ENCODE measurements around the gene INTS6.

Gene INTS6, protein sequence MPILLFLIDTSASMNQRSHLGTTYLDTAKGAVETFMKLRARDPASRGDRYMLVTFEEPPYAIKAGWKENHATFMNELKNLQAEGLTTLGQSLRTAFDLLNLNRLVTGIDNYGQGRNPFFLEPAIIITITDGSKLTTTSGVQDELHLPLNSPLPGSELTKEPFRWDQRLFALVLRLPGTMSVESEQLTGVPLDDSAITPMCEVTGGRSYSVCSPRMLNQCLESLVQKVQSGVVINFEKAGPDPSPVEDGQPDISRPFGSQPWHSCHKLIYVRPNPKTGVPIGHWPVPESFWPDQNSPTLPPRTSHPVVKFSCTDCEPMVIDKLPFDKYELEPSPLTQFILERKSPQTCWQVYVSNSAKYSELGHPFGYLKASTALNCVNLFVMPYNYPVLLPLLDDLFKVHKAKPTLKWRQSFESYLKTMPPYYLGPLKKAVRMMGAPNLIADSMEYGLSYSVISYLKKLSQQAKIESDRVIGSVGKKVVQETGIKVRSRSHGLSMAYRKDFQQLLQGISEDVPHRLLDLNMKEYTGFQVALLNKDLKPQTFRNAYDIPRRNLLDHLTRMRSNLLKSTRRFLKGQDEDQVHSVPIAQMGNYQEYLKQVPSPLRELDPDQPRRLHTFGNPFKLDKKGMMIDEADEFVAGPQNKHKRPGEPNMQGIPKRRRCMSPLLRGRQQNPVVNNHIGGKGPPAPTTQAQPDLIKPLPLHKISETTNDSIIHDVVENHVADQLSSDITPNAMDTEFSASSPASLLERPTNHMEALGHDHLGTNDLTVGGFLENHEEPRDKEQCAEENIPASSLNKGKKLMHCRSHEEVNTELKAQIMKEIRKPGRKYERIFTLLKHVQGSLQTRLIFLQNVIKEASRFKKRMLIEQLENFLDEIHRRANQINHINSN

DNA sequence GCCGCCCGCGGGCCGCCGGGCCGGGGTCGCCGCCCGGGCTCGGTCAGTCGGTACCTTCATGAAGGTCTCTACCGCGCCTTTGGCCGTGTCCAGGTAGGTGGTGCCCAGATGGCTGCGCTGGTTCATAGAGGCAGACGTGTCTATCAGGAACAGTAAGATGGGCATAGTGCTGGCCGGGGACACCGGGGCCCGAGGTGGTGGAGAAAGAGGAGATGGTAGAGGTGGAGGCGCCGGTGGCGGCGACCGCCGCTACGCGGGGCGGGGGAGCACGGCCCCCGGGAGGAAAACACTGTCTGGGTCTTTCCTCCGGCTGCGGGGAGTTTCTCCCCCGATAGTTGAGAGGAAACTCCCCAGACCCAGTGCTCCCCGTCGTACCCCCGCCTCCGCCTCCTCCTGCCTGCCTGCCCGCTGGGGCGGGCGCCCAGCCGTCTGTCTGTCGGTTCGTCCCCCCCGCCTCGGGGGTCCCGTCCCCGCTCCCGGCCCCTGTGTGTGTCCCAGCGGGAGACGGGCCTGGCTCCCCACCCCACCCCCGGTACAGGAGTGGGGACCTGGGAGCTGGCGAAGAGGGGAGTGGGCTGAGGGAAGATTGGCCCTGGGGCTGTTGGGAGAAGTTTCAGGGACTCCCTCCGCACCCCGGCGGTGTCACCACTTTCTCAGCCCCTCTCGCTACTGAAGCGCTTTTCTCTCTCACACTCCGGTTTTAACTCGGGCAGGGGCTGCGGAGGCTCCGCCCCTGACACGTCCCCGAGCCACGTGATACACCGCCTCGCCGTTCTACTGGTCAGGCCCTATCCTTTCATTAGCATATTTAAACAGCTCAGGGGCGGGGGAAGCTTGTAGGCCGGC lies at the start of gene INTS6:
INTS6 (minus strand) TSS at position 676 of the 846 bp plus-strand sequence; CDS start at position 165, 511 bp downstream.
- DNase-seq, result peak; percentile 97 to 99

DNA sequence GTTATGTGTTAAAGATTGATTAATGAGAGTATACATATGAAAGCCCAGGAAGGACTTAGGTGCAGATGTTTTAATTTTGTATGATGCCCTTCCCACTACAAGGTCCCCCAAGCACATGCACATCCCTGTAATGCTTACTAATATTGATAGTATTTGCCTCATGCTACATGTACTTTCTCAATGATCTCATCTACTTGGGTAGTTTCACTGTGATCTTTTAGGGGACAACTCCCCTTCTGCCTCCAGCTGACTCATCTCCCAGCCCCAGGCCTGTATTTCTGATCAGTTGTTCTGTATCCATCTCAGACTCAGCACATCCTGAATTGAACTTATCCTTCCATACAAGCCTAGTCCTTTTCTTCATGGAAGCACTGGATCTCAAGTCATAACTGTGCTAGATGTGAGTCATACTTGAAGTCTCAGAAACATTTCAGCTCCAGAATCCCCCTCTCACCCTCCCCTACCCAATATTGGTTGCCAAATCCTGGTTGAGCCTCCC lies 49.4 kb upstream of the INTS6 start:
- no peak for DNase-seq

DNA sequence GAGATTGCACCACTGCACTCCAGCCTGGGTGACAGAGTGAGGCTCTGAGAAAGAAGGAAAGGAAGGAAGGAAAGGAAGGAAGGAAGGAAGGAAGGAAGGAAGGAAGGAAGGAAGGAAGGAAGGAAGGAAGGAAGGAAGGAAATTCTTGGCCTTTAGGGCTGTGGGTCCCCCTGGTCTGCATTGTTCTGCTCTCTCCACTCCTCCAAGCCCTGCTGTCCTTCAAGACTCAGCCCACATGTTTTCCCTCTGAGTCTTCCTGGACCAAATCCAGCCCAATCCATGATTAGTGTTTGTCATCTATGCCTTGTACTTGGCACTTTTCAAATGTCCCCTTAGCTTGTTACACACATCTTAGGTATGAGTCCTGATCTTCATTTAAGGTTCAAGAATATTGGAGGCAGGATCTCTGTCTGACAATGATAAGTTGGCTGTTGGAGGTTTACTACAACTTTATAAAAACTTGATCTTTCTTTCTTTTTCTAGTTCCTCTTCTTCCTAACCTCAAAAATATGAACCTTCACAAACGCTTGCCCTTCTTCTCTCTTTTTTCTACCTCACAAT lies 48.8 kb upstream of the INTS6 start:
- no peak for DNase-seq

DNA sequence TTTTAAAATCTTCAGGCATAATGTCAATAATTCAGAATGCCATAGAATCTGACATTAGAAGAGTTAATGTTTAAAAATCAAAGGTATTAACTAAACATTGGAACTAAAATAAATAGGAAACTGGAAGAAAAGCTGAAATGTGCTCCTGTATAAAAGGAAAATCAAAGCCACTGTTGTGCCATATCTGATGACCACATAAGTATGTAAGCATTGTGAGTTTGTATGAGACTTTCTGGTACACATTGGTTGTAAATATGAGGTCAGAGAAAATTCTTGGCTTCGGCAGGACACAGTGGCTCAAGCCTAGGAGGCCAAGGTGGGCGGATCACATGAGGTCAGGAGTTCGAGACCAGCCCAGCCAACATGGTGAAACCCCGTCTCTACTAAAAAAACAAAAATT lies 48.3 kb upstream of the INTS6 start:
- no peak for DNase-seq

DNA sequence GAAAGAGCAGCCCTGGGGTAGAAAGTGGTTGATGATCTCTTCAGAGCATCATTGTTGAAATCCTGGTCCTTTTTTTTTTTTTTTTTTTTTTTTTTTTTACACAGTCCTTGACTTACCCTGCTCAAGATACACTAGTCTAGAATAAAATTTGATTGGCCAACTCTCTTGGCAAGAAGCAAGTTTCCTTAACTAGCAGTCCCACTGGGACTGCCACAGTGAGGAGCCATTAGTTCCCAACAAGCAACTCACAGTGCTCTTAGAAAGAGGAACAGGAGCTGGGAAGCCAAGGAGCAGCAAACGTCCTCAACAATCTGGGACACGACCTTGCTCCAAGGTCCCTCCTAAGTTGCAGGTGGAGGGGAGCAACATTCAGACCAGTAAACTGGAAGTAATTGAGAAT lies 47.9 kb upstream of the INTS6 start:
- no peak for DNase-seq

DNA sequence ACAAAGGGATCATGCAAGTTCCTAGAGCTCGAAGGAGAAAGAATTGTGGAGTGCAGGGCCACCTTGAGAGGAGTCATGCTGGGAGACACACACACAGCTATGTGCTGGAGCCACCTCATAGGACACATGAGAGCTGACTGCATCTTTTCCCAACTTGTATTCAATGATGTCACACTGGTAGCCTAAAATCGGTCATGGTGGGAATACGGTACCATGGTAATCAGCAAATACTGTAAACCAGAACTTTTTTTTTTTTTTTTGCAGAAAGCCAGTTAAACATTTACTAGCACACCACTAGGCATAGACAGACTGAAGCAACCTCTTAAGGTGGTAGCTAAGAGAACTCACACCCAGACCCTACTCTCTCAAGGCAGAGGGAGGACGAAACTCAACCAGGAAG lies 47.0 kb upstream of the INTS6 start:
- DNase-seq, result no peak

DNA sequence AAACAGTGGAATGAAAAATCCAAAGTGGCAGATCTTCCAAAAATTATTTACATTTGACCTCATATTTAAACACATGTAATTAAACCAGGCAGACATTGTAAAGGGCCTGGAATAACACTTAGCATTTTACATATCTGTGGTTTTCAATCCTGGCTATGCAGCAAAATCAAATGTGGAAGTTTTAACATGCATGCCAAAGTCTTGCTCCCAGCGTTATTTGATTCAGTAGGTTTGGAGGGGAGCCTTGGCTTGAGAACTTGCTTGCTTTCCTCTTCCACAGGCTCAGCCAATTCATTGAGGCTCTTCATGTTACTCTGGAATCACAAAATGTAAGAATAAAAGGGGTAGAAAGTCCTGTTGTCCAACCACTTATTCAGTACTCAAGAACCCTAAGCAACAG lies 42.5 kb upstream of the INTS6 start:
- DNase-seq, result no peak

DNA sequence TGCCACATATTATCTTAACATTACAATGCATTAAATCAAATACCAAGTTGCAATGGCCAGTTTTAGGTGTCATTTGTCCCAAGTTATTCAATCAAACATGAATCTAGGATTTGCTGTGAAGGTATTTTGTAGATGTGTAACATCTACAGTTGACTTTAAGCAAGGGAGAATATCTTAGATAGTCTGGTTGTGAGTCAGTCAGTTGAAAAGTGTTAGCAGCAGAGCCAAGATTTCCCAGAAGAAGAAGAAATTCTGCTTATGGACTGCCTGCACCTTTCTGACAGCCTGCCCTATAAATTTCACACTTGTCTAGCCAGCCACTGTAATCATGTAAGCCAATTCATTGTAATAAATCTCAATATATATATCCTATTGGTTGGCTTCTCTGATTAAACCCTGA lies 41.3 kb upstream of the INTS6 start:
- no peak for DNase-seq

DNA sequence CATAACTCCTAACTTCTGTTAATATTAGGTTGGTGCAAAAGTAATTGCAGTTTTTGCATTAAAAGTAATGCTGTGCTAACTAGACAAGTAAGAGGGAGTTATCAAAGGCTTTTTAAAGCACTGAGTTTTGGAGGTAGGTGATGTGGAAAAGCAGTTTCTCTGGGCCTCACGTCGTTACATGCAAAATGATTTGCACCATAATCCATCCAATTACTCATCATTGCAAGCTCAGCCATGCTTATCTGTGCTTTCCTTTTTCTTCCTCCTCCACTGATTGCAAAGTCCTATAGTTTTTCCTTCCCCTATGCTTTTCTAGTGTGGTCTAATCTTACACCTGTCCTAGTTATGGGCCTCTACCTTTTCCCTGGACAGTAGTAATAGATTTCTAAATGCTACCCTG lies 35.4 kb upstream of the INTS6 start:
- DNase-seq, result no peak

DNA sequence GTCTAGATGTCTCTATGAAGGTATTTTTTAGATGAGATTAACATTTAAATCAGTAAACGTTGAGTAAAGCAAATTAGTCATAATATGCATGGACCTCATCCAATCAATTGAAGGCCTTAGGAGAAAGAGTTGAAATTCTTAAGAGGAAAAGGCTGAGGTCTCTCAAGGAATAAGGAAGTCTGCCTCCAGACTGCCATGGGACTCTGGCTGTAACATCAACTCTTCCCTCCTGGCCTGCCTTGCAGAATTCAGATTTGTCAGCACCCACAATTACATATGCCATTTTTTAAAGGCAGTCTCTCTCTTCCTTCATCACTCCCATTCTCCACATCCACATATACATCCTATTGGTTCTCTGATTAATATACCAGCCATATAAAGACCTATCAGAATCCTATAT lies 28.8 kb upstream of the INTS6 start:
- DNase-seq, result no peak

DNA sequence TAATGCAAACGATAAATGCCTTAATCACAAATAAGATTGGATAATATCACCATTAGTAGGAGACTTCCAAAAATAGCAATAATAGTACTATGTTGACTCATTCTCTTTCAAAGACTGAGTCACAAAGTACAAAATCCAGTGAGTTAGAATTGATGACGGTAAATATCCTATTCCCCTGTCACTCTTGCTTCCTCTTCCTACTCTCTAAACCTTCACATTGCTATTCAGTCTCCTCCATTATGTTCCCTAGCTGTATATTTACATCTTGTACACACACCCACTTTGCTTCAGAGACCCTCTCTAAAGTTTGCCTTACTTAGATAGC lies 26.3 kb upstream of the INTS6 start:
- no peak for DNase-seq

DNA sequence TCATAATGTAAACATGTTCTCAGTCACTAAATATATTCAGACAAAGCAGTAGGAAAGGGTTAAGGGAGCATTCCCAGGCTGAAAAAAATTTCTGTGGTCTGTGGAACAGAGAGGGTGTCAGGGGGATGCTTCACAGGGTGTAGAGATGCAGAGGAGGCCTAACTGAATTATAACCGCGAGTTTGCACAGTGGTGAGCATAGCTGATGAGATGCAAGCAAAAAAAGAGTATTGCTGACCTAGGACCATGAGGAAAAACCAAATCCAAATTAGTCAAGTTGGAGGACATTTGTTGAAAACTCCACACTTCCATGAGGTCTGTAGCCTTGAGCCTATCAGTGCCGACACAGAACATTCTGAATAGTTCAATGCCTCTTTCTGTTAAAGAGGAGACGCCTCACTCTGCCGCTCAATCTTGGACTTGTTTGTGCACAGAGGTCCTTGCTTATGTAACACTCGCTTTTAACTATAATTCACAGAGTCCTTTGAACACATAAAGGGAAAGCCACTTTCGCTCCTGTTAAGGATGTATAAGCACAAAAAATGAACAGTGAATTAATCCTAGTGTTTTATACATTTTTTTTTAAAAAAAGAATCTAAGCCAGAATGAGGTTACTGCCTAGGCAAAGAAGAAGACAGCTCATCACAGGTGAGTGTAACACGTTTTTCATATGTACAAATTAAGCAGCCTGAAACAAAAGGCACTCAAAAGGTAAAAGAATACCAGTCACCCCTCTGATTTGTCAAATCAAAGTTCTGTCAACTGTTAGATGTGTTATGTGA lies 25.8 kb upstream of the INTS6 start:
- DNase-seq, result no peak

DNA sequence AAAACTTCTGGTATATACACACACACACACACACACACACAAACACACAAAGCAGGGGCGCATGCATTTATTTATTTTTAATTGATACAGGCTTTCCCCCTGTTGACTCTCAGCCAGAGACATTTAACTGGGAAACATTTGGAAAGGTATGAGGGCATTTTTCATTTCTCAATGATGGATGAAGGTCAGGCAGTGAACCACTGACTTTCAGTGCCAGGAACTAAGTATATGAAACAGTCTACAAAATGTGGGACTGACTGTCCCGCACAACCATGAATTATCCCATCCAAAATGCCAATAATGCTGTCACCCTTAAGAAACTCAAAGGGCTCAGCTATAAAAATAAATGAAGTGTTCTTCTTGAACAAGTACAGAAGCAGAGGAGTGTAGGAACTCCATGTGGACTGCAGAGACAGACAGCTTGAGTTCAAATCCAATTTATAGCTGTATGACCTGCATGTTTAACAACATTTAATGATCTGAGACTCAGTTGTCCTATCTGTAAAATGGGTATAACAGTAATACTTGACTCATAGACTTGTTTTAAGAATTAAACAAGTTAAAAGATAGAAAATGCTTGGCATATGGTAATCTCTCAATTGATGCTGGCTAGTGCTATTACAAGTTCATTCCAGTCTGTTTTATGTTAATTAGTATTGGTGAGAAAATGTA lies 25.0 kb upstream of the INTS6 start:
- no peak for DNase-seq

DNA sequence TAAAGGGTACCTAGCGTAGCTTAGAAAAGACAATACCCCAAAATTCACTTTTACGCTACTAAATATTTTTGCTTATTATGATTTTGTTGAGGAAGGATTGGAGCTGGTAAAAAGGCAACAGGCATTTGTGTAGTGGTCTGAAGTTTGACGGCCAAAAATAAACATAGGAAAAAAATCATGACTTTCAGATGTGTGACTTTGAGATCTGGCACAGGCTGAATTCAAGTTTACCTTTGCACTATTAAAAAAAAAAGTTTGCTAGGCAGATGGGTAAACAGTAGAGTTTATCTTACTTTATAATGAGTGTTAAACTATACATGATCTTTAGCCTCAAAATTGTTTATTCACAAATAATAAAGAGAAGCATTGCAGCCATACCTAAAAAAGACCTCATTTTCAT lies 24.3 kb upstream of the INTS6 start:
- no peak for DNase-seq

DNA sequence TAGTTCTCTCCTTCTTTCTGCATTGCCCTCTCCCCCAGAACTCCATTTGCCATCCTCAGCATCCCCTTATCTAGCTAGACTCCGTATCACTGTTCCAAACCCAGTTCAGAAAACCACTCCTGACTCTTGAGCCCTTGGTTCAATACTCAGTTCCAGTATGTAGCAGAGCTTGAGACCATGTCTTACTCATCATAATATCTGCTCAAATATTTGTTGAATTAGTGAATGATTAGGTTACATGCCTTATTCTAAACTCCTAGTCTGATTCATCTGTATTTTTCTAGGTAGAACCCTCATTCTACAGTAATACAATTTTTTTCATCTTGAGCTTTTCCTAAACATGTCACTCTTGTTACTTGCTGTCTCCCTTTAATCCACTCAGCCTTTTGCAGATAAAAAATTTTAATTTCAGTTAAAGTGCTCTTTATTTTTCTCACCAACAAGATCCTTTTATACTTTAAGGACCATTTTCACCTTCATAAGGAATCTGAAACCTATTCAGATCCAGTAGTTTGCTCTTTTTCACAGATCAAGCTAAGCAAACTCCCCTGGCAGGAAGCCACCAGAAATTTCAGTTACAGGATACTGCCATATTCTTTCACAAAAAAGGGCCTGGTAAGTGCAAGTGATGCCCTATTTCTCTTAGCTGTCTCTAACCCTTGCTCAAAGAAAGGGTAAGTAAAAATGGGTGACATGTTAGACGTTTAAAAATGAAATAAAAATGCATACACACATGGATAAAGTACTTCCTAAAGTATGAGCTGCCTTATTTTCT lies 23.1 kb upstream of the INTS6 start:
- DNase-seq, result no peak

DNA sequence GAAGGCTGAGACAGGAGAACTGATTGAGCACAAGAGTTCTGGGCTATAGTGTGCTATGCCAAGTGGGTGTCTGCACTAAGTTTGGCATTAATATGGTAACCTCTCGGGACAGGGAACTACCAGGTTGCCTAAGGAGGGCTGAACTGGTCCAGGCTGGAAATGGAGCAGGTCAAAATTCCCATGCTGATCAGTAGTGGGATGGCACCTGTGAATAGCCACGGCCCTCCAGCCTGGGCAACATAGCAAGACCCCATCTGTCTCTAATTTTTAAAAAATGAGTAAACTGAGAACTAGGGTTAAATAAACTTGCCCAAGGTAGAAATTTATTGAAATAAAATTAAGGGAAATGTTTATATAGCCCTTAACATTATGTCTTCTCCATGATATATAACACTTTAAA lies 17.0 kb upstream of the INTS6 start:
- DNase-seq, result no peak

DNA sequence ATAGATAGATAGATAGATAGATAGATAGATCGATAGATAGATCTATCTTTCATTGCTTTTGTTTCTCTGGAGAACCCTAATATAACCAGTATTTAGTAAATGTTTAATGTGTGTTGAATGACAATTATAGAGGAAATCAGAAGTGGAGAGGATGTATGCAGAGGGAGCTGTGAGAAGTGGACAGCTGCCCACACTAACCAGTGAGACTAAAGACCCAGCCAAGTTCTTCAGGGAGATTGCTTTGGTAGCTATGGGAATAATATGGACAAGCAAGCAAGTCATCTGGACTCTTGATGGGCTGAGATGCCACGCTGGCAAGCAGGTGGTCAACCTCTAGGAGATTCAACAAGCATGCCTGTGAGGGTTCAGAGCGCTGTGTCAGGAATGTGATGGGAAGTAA lies 14.9 kb upstream of the INTS6 start:
- no peak for DNase-seq

DNA sequence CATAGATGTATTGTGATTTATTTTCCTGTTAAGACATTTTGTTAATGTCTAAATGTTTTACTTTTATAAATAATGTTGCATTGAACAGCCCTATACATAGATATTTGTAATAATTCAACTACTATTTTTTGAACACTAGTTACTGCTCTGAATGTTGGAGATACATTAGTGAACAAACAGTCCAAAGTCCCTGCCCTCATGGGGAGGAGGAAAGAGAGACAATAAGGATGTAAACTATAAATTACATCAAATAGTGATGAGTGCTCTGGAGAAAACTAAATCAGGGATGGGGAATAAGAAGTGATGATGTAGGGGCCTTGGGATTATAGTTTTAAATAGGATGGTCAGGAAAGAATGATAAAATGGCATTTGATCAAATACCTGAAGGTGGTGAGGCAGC lies 12.3 kb upstream of the INTS6 start:
- DNase-seq, result no peak

DNA sequence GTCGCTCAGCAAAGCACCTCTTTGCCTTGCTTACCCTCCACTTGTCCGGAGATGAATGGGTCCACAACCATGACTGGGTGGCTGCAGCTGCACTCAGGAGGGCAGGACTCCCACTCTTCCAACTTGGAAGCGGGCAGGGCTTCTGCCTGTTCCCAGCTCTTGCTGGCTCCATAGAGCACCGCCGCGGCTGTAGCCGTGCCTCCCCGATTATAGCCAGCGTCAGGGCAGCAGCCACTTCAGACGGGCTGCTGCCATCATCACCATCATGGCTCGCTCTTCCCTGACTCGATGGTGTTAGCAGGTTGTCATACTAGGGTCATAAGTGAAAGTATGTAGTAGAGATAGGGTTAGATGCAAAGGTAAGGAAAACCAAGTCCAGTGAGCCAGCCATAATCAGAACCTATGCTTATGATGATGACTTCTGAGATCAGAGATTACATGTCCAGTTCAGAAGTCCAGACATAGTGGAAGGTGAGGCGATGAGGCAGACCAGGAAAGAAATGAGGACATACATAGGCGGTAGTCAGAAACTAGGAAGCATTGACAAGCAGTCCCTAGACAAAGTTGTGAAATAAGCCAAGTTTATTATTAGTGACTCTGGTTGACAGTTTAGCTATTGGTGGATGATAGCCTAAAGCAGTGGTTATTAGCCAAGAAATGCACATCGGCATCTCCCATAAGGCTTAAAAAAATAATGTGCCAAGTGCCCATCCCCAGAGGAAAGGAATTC lies 4.4 kb upstream of the INTS6 start:
- no peak for DNase-seq

DNA sequence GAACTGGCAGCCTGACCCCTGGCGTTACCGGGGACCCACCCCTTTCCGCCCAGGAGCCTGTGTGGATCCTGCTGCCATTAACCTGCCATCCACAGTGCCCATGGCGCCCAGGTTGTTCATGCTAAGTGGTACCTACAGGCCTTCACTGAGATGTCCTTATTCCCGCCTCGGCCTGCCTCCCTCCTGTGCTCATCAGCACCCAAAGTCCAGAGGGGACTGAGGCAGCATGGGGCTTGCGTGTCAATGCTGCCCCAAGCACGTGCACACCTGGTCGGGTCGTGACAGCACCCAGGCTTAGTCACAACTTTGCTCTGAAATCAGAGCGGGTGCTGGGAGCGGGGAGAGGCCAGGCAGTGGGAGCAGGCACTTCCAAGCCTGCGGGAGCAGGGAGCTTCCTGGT lies 3.7 kb upstream of the INTS6 start:
- DNase-seq, result no peak
